ENCODE measurements around the gene JAM2. TPM values are rescaled to one million over a fixed set of nuclear protein-coding genes. Genes with fewer than 3 reads are reported as not detected.

The JAM2 gene
- total RNA-seq, 1 donor from 2014 or later, result 9.1 TPM

DNA sequence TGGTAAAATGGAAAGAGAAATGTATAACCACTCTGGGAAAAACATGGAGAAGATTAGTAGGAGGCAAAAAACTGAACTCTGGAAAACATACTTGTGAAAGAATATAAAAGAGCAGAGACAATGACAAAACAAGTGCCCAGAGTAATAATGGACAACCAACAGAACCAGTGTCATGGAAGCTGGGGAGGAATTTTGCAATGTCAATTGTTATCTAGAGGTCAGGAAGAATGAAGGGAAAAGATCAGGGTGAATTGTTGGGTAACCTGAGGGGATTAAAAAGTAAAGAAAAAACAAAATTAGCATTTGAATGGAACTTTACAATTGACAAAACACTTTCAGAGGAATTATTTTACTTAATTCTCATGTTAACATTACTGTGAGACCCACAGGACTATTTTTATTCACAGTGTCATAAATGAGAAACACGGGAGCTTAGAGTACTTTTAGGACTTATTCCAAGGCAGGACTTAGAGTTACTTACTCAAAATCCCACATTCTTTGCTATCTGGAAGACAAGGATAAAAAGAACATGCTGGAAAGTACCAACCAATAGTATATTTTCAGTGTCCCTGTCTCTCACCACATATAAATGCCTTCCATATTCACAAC, 19.5 kb downstream of the JAM2 start:
- no peaks in the 10 kb centered on the region for H3K36me3 ChIP-seq
- H3K27ac ChIP-seq, result no peak overlapping the region
- no peak for TF ChIP-seq CTCF (IDR thresholded peaks at IDR 0.05)
- no peak for TF ChIP-seq POLR2A (IDR thresholded peaks at IDR 0.05)
- TF ChIP-seq POLR2AphosphoS5 (IDR thresholded peaks at IDR 0.05; ENCODE audit: insufficient read depth in 1 of 2, low read depth in 1 of 2), result no peak
- DNase-seq (ENCODE audit: extremely low spot score in 2 of 2), result no peak
- intact Hi-C loops (cut with DNase I), result no loop called here
- no peaks in the 10 kb centered on the region for H3K27me3 ChIP-seq
- H3K4me1 ChIP-seq, result no peaks in the 10 kb centered on the region
- no peak overlapping the region for H3K4me3 ChIP-seq
- H3K9me3 ChIP-seq, result no peaks in the 10 kb centered on the region

DNA sequence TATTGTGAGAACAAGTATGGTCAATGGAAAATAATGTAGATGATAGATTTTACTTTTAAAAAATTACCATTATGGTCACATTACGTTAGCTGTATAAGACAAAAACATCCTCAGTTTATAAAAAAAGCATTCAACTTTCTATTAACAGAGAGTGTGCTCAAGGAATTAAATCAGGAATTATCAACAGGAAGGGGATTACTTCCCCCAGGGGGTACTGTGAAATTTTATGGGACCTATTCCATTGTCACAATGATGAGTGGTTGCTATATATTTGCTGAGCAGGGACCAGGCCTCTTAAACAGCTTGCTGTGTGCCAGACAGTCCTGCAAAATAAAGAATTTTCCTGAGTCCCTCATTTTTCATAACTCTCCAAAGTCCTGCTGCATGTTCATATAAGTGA, 21.2 kb downstream of the JAM2 start:
- DNase-seq (ENCODE audit: extremely low spot score in 2 of 2), result no peak
- no peaks in the 10 kb centered on the region for H3K36me3 ChIP-seq
- intact Hi-C loops (cut with DNase I), result no loop called here
- TF ChIP-seq POLR2A (IDR thresholded peaks at IDR 0.05) (no peak), CTCF (IDR thresholded peaks at IDR 0.05) (no peak), POLR2AphosphoS5 (IDR thresholded peaks at IDR 0.05; ENCODE audit: insufficient read depth in 1 of 2, low read depth in 1 of 2) (no peak)
- H3K4me3 ChIP-seq, result no peak overlapping the region
- H3K4me1 ChIP-seq, result no peaks in the 10 kb centered on the region
- H3K9me3 ChIP-seq, result no peaks in the 10 kb centered on the region
- no peaks in the 10 kb centered on the region for H3K27me3 ChIP-seq
- H3K27ac ChIP-seq, result no peak overlapping the region

DNA sequence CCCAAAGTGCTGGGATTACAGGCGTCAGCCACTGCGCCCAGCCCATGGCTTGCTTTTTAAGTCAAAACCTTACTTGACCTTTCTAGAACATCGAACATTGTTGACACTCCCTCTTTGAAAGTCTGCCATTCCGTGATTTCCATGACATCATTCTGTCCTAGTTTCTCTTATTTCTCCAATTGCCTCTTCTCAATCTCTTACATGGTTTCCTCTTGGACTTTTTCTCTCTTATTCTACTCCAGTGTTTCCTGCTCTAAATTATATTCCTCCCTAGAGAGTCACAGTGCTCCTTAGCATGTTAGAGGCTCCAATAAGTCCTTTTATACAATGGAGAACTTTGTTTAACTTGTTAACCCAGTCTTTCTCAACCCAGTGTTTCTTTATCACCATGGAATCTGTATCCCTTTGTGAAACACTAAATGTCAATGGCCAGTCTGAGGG, 25.5 kb downstream of the JAM2 start:
- H3K9me3 ChIP-seq, result no peaks in the 10 kb centered on the region
- intact Hi-C loops (cut with DNase I), result no loop called here
- H3K27me3 ChIP-seq, result no peaks in the 10 kb centered on the region
- no peak overlapping the region for H3K27ac ChIP-seq
- H3K36me3 ChIP-seq, result no peaks in the 10 kb centered on the region
- no peak for TF ChIP-seq POLR2AphosphoS5 (IDR thresholded peaks at IDR 0.05; ENCODE audit: insufficient read depth in 1 of 2, low read depth in 1 of 2)
- TF ChIP-seq POLR2A (IDR thresholded peaks at IDR 0.05), result no peak
- TF ChIP-seq CTCF (IDR thresholded peaks at IDR 0.05), result no peak
- H3K4me1 ChIP-seq, result no peaks in the 10 kb centered on the region
- DNase-seq (ENCODE audit: extremely low spot score in 2 of 2), result no peak
- H3K4me3 ChIP-seq, result no peak overlapping the region

- Histone ChIP-seq H3K27me3 (no peaks in the 10 kb centered on the region), H3K27ac (no peak overlapping the region), H3K4me3 (no peak overlapping the region), H3K9me3 (no peaks in the 10 kb centered on the region), H3K4me1 (peaks cover 4% of the 10 kb centered on the region), H3K36me3 (no peaks in the 10 kb centered on the region)
- DNase-seq (ENCODE audit: extremely low spot score in 2 of 2), result no peak
- peak in 1 of 2 donors; percentile 81 for TF ChIP-seq POLR2AphosphoS5 (IDR thresholded peaks at IDR 0.05; ENCODE audit: insufficient read depth in 1 of 2, low read depth in 1 of 2)
- TF ChIP-seq CTCF (IDR thresholded peaks at IDR 0.05), result no peak
- no peak for TF ChIP-seq POLR2A (IDR thresholded peaks at IDR 0.05)
- intact Hi-C loops (cut with DNase I), result no loop called here
Observed at GRCh38 chr21:25670726-25671125, 31.7 kb downstream of the JAM2 start.

DNA sequence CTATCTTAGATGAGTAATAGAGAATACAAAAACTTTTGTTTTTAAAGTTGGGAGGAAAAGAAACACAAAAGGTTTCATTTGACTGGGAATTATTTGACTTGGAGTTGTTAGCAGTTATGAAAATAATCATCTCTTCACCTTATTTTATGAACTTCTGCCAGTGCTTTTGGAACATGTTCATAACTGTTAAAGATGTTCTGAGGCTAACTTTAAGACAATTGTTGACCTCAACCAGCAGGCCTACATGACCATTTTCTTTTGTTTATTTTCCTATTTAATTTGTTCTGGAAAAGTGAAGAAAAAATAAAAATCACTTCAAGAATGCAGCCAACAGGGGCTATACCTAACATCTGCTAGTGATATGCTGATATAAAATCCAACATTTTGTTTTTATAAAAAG, 37.4 kb downstream of the JAM2 start:
- intact Hi-C loops (cut with DNase I), result no loop called here
- Histone ChIP-seq H3K9me3 (no peaks in the 10 kb centered on the region), H3K36me3 (no peaks in the 10 kb centered on the region), H3K4me3 (no peak overlapping the region), H3K27ac (no peak overlapping the region), H3K27me3 (no peaks in the 10 kb centered on the region), H3K4me1 (no peaks in the 10 kb centered on the region)
- TF ChIP-seq POLR2A (IDR thresholded peaks at IDR 0.05) (no peak), CTCF (IDR thresholded peaks at IDR 0.05) (no peak), POLR2AphosphoS5 (IDR thresholded peaks at IDR 0.05; ENCODE audit: insufficient read depth in 1 of 2, low read depth in 1 of 2) (no peak)
- DNase-seq (ENCODE audit: extremely low spot score in 2 of 2), result no peak

All from vagina (tissue), 2 donors.